ENCODE results near the gene PDYN. TPM values are rescaled to one million over a fixed set of nuclear protein-coding genes. Genes with fewer than 3 reads are reported as not detected.
A peak's percentile ranks its signal among the peaks of the same experiment; 100 is the strongest.

Gene PDYN
- total RNA-seq, 4 donors from 2014 or later = not detected

GRCh38 chr20:1937316-1937976 is 56.4 kb downstream of the PDYN start:
- no peak for DNase-seq (ENCODE audit: extremely low spot score)
- peaks cover 25 to 39% (median 33%) of the 10 kb centered on the region in 4 donors for H3K4me1 ChIP-seq
- H3K36me3 ChIP-seq = peaks cover 0 to 47% (median 23%) of the 10 kb centered on the region in 4 donors
- WGBS = 94% methylated on average over 6 of the region's 25 CpGs
- intact Hi-C loops (cut with DNase I) = no loop called here
- H3K9me3 ChIP-seq = no peaks in the 10 kb centered on the region
- no peak overlapping the region for H3K4me3 ChIP-seq
- H3K27ac ChIP-seq (replicated peaks in 1 of 4) = no peak overlapping the region
- no peaks in the 10 kb centered on the region for H3K27me3 ChIP-seq
- no peak for TF ChIP-seq CTCF (IDR thresholded peaks at IDR 0.05)
- TF ChIP-seq EP300 (IDR thresholded peaks at IDR 0.05) = no peak
- no peak for TF ChIP-seq POLR2A (IDR thresholded peaks at IDR 0.05; ENCODE audit: low read depth)
- no peak for TF ChIP-seq POLR2AphosphoS5 (IDR thresholded peaks at IDR 0.05)

GRCh38 chr20:1935696-1936366 is 58.0 kb downstream of the PDYN start:
- Histone ChIP-seq H3K9me3 (no peaks in the 10 kb centered on the region), H3K27ac (replicated peaks in 1 of 4) (peak overlapping the region in 1 of 4 donors; percentile 66), H3K4me3 (no peak overlapping the region), H3K27me3 (no peaks in the 10 kb centered on the region), H3K36me3 (peaks cover 0 to 47% (median 26%) of the 10 kb centered on the region in 4 donors), H3K4me1 (peaks cover 10 to 26% (median 20%) of the 10 kb centered on the region in 4 donors)
- DNase-seq (ENCODE audit: extremely low spot score) = no peak
- intact Hi-C loops (cut with DNase I) = no loop called here
- TF ChIP-seq EP300 (IDR thresholded peaks at IDR 0.05) = no peak
- no peak for TF ChIP-seq POLR2AphosphoS5 (IDR thresholded peaks at IDR 0.05)
- TF ChIP-seq CTCF (IDR thresholded peaks at IDR 0.05) = no peak
- no peak for TF ChIP-seq POLR2A (IDR thresholded peaks at IDR 0.05; ENCODE audit: low read depth)
- WGBS = 81% methylated on average over 15 of the region's 15 CpGs

GRCh38 chr20:1934721-1935573 is 58.9 kb downstream of the PDYN start:
- 82% methylated on average over 19 of the region's 19 CpGs for WGBS
- no peak overlapping the region for H3K4me3 ChIP-seq
- TF ChIP-seq CTCF (IDR thresholded peaks at IDR 0.05) (no peak), POLR2AphosphoS5 (IDR thresholded peaks at IDR 0.05) (peak in 1 of 2 donors; percentile 72)
- H3K36me3 ChIP-seq = peaks cover 0 to 49% (median 26%) of the 10 kb centered on the region in 4 donors
- H3K9me3 ChIP-seq = no peaks in the 10 kb centered on the region
- peak; percentile 94 for DNase-seq (ENCODE audit: extremely low spot score)
- no peaks in the 10 kb centered on the region for H3K27me3 ChIP-seq
- intact Hi-C loops (cut with DNase I) = no loop called here
- peaks cover 8 to 26% (median 20%) of the 10 kb centered on the region in 4 donors for H3K4me1 ChIP-seq
- peak overlapping the region in 3 of 4 donors; percentile 49 to 66 (median 58) for H3K27ac ChIP-seq (replicated peaks in 1 of 4)

GRCh38 chr20:1934156-1934555 is 59.7 kb downstream of the PDYN start:
- H3K27me3 ChIP-seq = no peaks in the 10 kb centered on the region
- peaks cover 0 to 56% (median 26%) of the 10 kb centered on the region in 4 donors for H3K36me3 ChIP-seq

More at GRCh38 chr20:1934156-1934555, 59.7 kb downstream of the PDYN start:
- WGBS = 75% methylated on average over 1 of the region's 1 CpG
- intact Hi-C loops (cut with DNase I) = no loop called here
- Histone ChIP-seq H3K4me3 (no peak overlapping the region), H3K9me3 (no peaks in the 10 kb centered on the region), H3K27ac (replicated peaks in 1 of 4) (peak overlapping the region in 3 of 4 donors; percentile 49 to 62 (median 58)), H3K4me1 (peaks cover 8 to 28% (median 20%) of the 10 kb centered on the region in 4 donors)
- DNase-seq (ENCODE audit: extremely low spot score) = no peak
- TF ChIP-seq EP300 (IDR thresholded peaks at IDR 0.05) (no peak), POLR2A (IDR thresholded peaks at IDR 0.05; ENCODE audit: low read depth) (no peak), POLR2AphosphoS5 (IDR thresholded peaks at IDR 0.05) (no peak), CTCF (IDR thresholded peaks at IDR 0.05) (no peak)

Data from esophagus muscularis mucosa (tissue), 4 donors.